T-helper 2 cell treated with Interferon-gamma antibody and Interleukin-4, amounts not matched to agents 5 μg/mL and 100 μg/mL, for 36 hours (primary cell): ENCODE measurements around the gene IRF4.

Experiments
- DNase-seq: peaks from one replicate; pipeline ENCODE4 v3.0.0; 2021; ENCODE audit warnings: low spot score
- H3K27ac Mint-ChIP-seq: one replicate; pipeline ENCODE4 v1.8.0; 2021; ENCODE audit warnings: mild to moderate bottlenecking, mixed read lengths
- H3K27me3 Mint-ChIP-seq: one replicate; pipeline ENCODE4 v1.8.0; 2021; ENCODE audit warnings: low read depth, mixed read lengths
- H3K36me3 Mint-ChIP-seq: one replicate; pipeline ENCODE4 v1.8.0; 2021; ENCODE audit warnings: low read depth, mixed read lengths
- H3K4me1 Mint-ChIP-seq: one replicate; pipeline ENCODE4 v1.8.0; 2021; ENCODE audit warnings: low read depth, mixed read lengths
- H3K4me3 Mint-ChIP-seq: one replicate; pipeline ENCODE4 v1.8.0; 2022; ENCODE audit warnings: mild to moderate bottlenecking, moderate library complexity, mixed read lengths
- H3K9me3 Mint-ChIP-seq: one replicate; pipeline ENCODE4 v1.8.0; 2021; ENCODE audit warnings: mixed read lengths

The IRF4 gene

GRCh38 chr6:378090-378957, 13.2 kb upstream of the IRF4 start:
- Mint-ChIP-seq H3K27ac (no peak overlapping the region), H3K4me3 (no peak overlapping the region), H3K9me3 (no peaks in the 10 kb centered on the region), H3K36me3 (no peaks in the 10 kb centered on the region), H3K4me1 (peaks cover 12% of the 10 kb centered on the region), H3K27me3 (peaks cover 11% of the 10 kb centered on the region)
- no peak for DNase-seq

- H3K36me3 Mint-ChIP-seq, result no peaks in the 10 kb centered on the region
- H3K4me1 Mint-ChIP-seq, result peaks cover 12% of the 10 kb centered on the region
- peaks cover 11% of the 10 kb centered on the region for H3K27me3 Mint-ChIP-seq
- no peak overlapping the region for H3K27ac Mint-ChIP-seq
- H3K4me3 Mint-ChIP-seq, result no peak overlapping the region
- no peak for DNase-seq
- no peaks in the 10 kb centered on the region for H3K9me3 Mint-ChIP-seq
Measured at GRCh38 chr6:378958-379409, 12.6 kb upstream of the IRF4 start.

GRCh38 chr6:379410-380181, 12.0 kb upstream of the IRF4 start:
- Mint-ChIP-seq H3K4me1 (peaks cover 16% of the 10 kb centered on the region), H3K27ac (no peak overlapping the region), H3K9me3 (no peaks in the 10 kb centered on the region), H3K4me3 (no peak overlapping the region), H3K27me3 (peaks cover 8% of the 10 kb centered on the region), H3K36me3 (no peaks in the 10 kb centered on the region)
- DNase-seq, result no peak

DNA sequence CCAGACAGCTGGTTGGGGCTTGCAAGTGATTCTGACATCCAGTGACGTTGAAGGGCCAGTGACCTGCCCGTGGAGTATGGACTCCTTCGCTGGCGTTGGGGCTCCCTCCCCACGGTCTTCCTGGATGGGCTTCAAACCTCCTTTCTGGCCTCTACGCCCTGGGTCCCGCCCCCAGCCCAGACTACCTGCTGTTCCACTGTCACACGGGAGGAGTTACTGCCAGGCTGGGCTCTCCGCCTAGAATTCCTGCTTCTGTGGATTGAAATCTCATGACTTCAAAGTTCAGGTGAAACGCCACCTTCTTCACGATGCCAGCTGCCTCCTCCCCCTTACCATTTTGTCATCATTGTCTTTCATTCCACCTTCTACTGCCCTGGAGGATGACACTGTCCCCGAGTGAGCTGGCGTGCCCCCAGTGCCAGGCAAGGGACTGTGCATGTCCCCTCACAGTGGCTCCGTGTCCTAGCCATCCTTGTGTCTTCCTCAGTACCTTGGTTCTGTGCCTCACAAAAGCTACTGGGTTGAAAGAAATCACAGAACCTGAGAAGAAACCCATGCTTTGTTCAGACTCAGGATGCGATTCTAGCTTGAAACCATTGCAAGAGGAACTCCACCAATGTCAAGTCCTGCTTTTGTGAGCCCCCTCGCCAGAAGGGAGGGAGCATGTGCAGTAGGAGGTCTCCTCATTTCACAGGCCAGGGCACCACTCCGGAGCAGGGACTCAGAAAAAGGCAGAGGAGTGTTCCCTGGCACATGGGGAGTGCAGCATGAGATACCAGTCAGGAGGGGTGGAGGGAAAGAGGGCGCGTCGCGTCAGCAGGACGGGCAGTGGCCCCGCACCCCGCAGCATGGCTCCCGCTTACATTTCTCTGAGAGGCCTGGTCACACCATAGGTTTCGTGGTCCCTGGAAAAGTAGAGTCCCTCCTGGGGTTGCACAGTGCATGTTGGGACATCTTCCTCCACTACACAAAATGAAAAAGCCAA, 11.0 kb upstream of the IRF4 start:
- Mint-ChIP-seq H3K9me3 (no peaks in the 10 kb centered on the region), H3K4me1 (peaks cover 16% of the 10 kb centered on the region), H3K27me3 (peaks cover 5% of the 10 kb centered on the region), H3K27ac (no peak overlapping the region), H3K4me3 (no peak overlapping the region), H3K36me3 (no peaks in the 10 kb centered on the region)
- DNase-seq, result no peak

GRCh38 chr6:381742-382461, 9.7 kb upstream of the IRF4 start:
- Mint-ChIP-seq H3K27ac (no peak overlapping the region), H3K4me1 (peaks cover 14% of the 10 kb centered on the region), H3K4me3 (no peak overlapping the region), H3K36me3 (no peaks in the 10 kb centered on the region), H3K27me3 (peaks cover 5% of the 10 kb centered on the region), H3K9me3 (no peaks in the 10 kb centered on the region)
- no peak for DNase-seq

DNA sequence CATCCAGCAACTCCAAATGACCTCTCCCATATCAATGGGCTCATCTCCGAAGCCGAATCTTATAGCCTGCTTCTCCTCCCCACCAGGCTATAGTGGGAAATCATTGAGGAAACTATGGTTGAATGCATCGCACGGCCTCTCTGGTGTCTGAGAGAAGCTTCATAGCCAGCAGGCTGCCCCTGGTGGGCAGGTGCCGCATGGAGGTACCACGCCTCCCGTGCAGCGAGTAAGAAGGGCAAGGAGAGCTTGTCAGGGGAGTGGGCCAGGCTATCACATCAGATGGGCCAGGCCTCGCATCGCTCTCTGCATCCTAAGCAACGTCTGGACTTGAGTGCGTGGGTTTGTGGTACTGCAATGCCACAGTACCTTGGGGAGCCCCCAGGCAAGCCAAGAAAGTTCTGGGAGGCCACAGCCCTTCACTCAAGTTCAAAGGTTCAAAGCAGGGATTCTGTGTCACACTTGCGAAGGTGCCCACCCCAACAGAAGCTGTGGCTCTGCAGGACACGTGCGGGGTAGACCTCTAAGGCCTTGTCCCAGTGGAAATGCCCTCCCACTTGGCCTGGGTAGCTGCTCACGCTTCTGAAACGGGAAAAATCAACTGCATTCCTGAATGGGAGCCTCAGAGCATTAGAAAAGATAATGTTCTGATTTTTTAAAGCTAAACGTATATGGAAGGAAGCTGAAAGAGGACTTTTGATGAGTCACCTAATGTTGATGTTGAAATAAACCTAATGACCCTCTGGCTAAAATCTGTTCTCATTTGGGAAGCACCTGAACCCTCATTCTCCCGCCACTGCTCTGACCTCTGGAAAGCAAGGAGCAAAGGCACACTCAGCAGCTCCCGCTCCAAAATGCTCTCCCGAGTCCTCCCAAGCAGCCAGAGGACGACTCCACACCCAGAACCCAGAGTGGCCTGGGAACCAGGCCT, 8.4 kb upstream of the IRF4 start:
- Mint-ChIP-seq H3K4me3 (no peak overlapping the region), H3K9me3 (no peaks in the 10 kb centered on the region), H3K27ac (no peak overlapping the region), H3K36me3 (no peaks in the 10 kb centered on the region), H3K4me1 (peaks cover 11% of the 10 kb centered on the region), H3K27me3 (peaks cover 5% of the 10 kb centered on the region)
- DNase-seq, result no peak

DNA sequence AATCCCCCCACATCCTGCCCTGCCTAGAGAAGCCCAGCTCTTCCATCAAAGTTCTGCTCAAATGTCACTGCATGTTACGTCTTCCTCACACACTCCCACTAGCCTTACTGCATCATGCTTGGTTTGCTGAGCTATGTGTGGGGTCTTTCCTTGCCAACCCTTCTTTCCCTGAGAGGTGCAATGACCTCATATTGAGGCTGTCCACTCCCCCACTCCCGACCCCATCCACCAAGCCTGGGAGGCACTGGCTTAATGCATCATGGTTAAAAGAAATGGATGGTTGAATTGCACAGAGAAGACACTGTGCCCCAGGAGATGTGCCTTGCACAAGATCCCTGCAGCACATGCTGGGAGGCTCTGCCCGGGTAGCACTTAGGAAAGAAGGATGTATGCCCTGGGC, 7.7 kb upstream of the IRF4 start:
- no peaks in the 10 kb centered on the region for H3K36me3 Mint-ChIP-seq
- no peak for DNase-seq
- H3K27me3 Mint-ChIP-seq, result peaks cover 5% of the 10 kb centered on the region
- H3K27ac Mint-ChIP-seq, result no peak overlapping the region
- H3K4me3 Mint-ChIP-seq, result no peak overlapping the region
- no peaks in the 10 kb centered on the region for H3K9me3 Mint-ChIP-seq
- H3K4me1 Mint-ChIP-seq, result peaks cover 16% of the 10 kb centered on the region

DNA sequence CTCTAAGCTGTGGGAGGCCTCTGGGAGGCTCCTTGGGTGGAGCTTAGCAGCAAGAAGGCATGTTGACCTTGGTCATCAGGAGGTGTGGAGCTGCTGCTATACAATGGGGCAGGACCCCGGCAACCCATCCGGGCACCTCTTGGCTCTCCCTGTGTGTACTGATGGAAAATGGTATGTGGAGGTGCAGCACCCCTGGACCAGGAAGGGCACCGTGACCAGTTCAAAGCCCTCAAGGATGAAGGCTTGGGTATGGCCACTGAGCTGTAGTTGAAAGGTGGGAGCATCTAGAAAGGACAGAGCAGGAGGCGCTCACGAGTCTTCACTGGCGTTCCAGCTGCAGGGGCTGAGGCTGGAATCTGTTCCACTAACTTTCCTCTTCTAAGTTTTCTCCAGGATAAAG, 6.7 kb upstream of the IRF4 start:
- Mint-ChIP-seq H3K4me1 (peaks cover 24% of the 10 kb centered on the region), H3K27ac (no peak overlapping the region), H3K9me3 (no peaks in the 10 kb centered on the region), H3K27me3 (peaks cover 5% of the 10 kb centered on the region), H3K36me3 (no peaks in the 10 kb centered on the region), H3K4me3 (no peak overlapping the region)
- DNase-seq, result no peak

GRCh38 chr6:385614-386013, 5.9 kb upstream of the IRF4 start:
- H3K4me1 Mint-ChIP-seq, result peaks cover 27% of the 10 kb centered on the region
- H3K4me3 Mint-ChIP-seq, result no peak overlapping the region
- no peaks in the 10 kb centered on the region for H3K36me3 Mint-ChIP-seq
- no peak overlapping the region for H3K27ac Mint-ChIP-seq
- H3K27me3 Mint-ChIP-seq, result peaks cover 2% of the 10 kb centered on the region
- H3K9me3 Mint-ChIP-seq, result no peaks in the 10 kb centered on the region
- DNase-seq, result no peak

DNA sequence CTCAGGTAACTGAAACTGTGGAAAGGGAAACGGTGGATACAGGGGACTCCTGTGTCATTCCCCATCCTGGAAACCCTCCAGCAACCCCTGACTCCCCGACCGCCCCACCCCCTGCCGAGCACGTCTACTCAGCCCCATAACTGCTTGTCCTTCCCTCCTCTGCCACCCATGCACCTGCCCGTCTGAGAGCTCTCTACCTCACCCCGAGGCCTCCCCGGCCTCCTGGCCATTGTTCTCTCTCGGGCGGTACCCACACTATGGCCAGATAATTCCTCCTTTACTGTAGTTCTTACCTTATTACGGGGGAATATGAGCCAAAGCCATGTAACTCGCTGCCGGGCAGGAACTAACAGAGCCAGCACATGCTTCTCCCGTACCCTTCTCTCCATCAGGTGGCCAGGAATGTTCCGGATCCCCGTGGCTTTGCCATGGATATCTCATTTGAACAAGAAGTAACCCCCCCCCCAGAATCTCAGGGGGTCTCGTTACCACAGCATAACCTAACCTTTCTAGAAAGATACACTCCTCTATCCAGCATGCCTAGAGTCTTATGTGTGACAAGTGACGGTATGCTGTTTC, 4.8 kb upstream of the IRF4 start:
- Mint-ChIP-seq H3K36me3 (peaks cover 2% of the 10 kb centered on the region), H3K27ac (no peak overlapping the region), H3K4me1 (peaks cover 31% of the 10 kb centered on the region), H3K9me3 (no peaks in the 10 kb centered on the region), H3K27me3 (no peaks in the 10 kb centered on the region), H3K4me3 (no peak overlapping the region)
- DNase-seq, result no peak

GRCh38 chr6:387293-387741, 4.2 kb upstream of the IRF4 start:
- H3K9me3 Mint-ChIP-seq, result no peaks in the 10 kb centered on the region
- H3K27me3 Mint-ChIP-seq, result no peaks in the 10 kb centered on the region
- H3K4me1 Mint-ChIP-seq, result peaks cover 29% of the 10 kb centered on the region
- peaks cover 2% of the 10 kb centered on the region for H3K36me3 Mint-ChIP-seq
- no peak overlapping the region for H3K4me3 Mint-ChIP-seq
- no peak for DNase-seq
- H3K27ac Mint-ChIP-seq, result no peak overlapping the region
